ENCODE measurements around the gene TTC7B. TPM values are rescaled to one million over a fixed set of nuclear protein-coding genes. Genes with fewer than 3 reads are reported as not detected.

TTC7B gene
- total and polyA plus RNA-seq, 10 of the 15 experiments (the other 5 are each of a cell fraction or from before 2014, with no cell fraction given): under 0.01 to 1.1 (median 0.26) TPM; not detected in 2

DNA sequence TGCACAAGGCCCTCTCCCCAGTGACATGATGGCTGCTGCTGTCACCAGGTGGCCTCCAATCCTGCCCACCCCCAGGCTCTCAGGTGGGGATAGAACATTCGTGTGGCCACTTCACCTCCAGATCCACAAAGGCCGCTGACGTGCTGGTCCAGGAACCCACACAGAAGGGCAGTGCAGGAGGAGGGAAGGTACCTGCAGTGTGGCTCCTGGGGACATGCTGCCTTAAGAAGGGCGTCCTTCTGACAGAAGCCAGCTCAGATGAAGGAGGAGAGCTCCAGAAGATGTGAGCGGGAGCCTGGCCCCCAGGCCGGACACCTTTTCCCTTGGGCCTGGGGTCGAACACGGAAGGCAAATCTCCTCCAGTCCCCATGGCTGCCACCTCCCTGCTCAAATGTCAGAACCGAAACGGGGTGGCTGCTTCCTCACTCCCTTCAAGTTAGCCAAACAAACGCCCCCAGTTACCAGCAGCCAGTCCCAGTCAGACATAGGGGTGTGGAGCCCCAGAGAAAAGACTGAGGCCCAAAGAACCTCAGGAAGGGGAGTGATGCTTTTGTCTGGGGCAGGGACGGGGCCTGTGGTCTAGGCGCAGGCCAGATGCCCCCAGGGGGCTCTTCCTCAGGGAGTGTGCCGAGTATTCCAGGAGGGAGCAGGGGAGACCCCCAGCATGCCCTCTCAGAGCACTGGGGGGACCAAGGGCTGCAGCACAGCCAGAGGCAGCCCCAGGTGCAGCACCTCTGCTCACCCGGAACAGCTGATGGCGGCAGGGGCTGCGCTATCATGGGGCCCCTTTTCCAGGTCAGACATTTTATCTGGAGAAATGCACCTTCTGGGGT, 263.5 kb downstream of the TTC7B start (continued):
- TF ChIP-seq, protein P1, sequence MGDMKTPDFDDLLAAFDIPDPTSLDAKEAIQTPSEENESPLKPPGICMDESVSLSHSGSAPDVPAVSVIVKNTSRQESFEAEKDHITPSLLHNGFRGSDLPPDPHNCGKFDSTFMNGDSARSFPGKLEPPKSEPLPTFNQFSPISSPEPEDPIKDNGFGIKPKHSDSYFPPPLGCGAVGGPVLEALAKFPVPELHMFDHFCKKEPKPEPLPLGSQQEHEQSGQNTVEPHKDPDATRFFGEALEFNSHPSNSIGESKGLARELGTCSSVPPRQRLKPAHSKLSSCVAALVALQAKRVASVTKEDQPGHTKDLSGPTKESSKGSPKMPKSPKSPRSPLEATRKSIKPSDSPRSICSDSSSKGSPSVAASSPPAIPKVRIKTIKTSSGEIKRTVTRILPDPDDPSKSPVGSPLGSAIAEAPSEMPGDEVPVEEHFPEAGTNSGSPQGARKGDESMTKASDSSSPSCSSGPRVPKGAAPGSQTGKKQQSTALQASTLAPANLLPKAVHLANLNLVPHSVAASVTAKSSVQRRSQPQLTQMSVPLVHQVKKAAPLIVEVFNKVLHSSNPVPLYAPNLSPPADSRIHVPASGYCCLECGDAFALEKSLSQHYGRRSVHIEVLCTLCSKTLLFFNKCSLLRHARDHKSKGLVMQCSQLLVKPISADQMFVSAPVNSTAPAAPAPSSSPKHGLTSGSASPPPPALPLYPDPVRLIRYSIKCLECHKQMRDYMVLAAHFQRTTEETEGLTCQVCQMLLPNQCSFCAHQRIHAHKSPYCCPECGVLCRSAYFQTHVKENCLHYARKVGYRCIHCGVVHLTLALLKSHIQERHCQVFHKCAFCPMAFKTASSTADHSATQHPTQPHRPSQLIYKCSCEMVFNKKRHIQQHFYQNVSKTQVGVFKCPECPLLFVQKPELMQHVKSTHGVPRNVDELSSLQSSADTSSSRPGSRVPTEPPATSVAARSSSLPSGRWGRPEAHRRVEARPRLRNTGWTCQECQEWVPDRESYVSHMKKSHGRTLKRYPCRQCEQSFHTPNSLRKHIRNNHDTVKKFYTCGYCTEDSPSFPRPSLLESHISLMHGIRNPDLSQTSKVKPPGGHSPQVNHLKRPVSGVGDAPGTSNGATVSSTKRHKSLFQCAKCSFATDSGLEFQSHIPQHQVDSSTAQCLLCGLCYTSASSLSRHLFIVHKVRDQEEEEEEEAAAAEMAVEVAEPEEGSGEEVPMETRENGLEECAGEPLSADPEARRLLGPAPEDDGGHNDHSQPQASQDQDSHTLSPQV (IDR thresholded peaks at IDR 0.05): no peak
- TF ChIP-seq NR2C2 (IDR thresholded peaks at IDR 0.05; ENCODE audit: borderline replicate concordance, control insufficient read depth, insufficient read length, low read depth): no peak
- no peak for TF ChIP-seq NR2F1 (conservative IDR thresholded peaks at IDR 0.05)
- TF ChIP-seq RBBP5 (conservative IDR thresholded peaks at IDR 0.05): no peak
- no peak for TF ChIP-seq RAD51 (IDR thresholded peaks at IDR 0.05)
- no peak for TF ChIP-seq FOXM1 (IDR thresholded peaks at IDR 0.05; ENCODE audit: low read depth, low read length)
- TF ChIP-seq SIX5 (IDR thresholded peaks at IDR 0.05; ENCODE audit: low read depth, low read length, severe bottlenecking): no peak
- no peak for TF ChIP-seq PAX8 (IDR thresholded peaks at IDR 0.05)
- TF ChIP-seq POLR2A (IDR thresholded peaks at IDR 0.05; ENCODE audit: low read depth, low read length): no peak
- no peak for TF ChIP-seq SREBF2 (IDR thresholded peaks at IDR 0.05; ENCODE audit: low read length)
- TF ChIP-seq POLR2AphosphoS2 (IDR thresholded peaks at IDR 0.05; ENCODE audit: low read depth, low read length): no peak
- TF ChIP-seq ZZZ3 (IDR thresholded peaks at IDR 0.05; ENCODE audit: control insufficient read depth, insufficient read length, low read depth): no peak
- no peak for TF ChIP-seq ZBED1 (IDR thresholded peaks at IDR 0.05; ENCODE audit: borderline replicate concordance)
